GM19452 (cell line): ENCODE results near the gene NKD2.
"Not testable (repeated sequence)": the region's sequence is repeated elsewhere in the genome, so short reads cannot be mapped to it uniquely, and the experiment has no call there.

Experiments
- ATAC-seq: cut with Tn5 transposase; IDR thresholded peaks from one replicate; pipeline ENCODE4 v1.9.1; 2021; ENCODE audit not compliant: unreplicated experiment

NKD2 gene

DNA sequence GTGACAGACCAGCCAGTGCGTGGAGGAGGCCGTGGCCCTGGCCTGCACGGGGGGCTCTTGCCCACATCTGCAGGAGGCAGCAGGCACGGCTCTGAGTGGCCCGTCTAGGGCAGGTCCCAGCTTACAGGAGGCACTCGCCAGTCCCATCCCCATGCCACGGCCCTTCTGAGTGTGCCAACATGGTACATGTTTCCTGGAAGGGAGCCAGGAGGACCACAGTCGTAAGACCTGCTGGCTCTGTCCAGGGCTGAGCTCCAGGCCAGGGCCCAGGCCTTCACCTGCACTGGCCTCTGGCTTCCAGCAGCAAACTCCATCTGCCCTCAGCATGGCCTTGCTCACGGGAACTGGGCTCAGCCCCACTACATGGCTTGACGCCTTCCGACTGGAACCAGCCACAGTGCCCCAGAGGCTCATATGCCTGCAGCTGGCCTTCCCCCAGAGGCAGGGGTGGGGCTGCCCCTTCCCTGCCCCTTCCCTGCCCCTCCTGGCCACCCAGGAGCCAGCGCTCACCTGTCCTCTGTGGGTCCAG lies 3.8 kb downstream of the NKD2 start:
- no peak for ATAC-seq

DNA sequence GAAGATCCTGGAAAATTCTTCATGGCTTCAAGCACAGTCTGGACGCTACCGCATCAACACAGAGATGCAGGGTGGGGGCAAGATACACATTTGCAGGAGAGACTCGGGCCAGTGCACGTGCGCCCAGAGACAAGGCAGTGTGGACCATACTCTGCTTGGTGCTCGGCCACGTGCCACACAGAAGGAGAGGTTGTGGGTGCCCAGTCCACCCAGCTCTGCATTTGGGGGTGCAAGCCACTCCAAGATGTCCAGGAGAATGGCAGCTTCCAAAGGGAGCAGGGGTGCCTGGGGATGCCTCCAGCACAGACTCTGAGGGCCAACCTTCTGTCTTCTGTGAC lies 4.3 kb downstream of the NKD2 start:
- no peak for ATAC-seq

DNA sequence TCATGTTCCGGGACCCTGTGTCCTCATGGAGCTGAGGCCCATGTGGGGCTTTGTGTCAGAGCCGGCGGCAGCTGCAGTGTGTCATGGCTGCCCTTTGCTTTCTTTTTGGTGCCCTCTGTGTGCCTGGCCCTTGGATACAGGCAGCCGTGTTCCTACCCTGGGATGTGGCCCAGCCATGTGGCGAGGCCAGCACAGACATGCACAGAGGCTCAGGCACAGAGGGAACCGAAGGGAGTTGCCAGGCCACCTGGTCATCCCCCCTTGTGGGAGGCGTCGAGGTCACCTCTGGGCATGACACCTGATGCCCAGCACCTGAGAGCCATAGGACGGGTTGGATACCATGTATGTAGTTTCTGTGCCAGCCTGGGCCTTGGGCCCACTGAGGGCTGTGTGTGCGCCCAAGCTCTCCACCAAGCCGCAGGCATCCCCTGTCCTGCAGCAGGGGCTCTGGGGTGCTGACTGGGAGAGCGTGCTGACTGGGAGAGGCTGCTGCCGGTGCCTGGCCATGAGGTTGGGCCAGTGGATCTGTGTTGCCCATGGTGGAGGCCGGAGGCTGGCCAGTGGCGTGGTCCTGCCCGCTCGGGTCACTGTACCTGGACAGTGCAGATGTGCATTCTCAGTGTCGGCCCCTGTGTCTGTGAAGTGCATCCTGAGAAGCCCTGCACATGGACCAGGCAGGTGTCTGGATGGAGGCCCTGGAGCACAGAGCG lies 4.8 kb downstream of the NKD2 start:
- no peak for ATAC-seq

DNA sequence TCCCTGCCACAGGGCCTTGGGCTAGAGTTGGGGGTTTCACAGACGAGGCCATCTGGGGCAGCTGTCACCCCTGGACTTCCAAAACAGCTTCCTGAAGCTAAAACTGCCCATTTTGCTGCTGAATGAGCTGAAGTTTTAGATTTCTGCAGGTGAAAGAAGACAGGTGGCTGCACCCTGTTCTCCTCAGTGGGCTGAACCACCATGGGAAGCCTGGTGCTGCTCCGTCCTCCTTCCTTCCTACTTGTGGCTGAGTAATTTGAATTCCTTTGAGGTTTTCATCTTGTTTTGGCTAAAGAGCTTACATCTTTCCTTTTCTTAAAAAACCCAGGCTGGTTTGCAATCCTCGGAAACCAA lies 5.3 kb downstream of the NKD2 start:
- no peak for ATAC-seq

DNA sequence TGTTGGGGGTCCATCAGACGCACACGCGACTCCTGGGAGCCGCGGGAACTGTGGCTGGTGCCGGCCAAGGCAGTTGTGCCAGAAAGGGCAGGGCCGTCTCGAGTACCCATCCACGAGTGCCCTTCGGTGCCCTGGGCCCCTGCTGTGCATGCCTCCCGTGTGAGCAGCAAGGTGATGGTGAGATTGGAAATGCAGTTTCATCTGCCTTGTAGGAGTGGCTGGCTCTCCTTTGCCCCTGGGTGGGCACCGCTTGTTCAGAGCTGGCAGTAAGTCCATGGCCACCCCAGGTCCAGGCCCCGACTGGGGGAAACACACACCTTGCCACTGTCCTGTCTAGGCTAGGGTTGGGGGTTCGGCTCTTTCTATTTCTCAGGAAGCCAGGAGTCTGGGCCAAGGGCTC lies 5.7 kb downstream of the NKD2 start:
- no peak for ATAC-seq

DNA sequence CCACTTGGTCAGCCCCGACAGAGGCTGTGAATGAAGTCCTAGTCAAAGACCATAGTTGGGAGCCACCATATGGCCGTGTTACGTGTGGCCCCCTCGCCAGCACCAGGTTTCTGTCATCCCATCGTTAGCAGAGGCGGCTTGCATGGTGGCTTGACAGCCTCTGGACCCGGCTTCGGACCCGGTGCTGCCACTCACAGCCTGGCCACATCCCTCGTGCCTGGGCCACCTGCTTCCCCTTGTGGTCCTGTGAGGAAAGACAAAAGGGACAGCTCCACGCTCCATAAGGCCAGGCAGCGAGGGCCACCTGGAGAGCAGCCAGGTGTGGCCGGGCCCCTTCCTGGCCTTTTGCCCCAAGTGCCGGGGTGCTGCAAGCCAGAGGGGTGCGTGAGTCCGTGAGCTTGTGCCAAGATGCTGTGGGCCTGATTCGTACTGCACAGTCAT lies 6.2 kb downstream of the NKD2 start:
- no peak for ATAC-seq

DNA sequence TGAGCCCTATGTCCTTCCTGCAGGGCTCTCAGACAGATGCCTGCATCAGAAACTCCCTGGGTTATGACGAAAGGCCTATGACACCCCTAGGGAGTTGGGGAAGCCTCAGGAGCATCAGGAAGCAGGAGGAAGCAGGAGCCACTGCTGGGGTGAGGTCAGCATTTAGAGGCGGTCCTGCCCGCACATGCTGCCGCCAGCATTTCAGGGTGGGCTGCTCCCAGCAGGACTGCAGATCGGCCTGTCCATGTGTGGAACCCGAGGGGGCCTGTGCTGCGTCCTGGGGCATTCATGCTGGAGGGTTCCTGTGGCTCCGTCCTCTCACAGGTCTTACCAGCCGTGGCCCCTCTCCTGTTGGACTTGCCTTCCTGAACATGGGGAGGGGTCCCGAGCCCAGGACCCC lies 6.9 kb downstream of the NKD2 start:
- no peak for ATAC-seq

DNA sequence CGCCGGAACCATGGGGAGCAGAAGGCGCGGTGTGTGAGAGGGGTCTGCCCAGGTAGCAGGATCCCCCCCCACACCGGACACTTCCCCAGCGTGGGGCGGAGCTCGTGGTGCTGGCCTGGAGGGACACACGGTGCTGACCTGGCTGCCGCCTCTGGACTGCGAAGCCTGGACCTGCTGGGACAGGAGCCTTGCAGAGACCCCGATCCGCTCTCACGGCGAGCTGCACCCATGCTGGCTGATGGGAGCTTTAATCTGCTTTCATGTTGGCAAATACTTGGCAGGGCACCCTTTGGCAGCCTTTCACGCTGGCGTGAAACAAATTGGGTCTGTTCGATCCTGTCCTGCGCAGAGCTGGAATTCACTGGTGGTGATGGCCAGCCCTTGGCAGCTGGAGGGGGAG lies 7.4 kb downstream of the NKD2 start:
- ATAC-seq, result no peak

DNA sequence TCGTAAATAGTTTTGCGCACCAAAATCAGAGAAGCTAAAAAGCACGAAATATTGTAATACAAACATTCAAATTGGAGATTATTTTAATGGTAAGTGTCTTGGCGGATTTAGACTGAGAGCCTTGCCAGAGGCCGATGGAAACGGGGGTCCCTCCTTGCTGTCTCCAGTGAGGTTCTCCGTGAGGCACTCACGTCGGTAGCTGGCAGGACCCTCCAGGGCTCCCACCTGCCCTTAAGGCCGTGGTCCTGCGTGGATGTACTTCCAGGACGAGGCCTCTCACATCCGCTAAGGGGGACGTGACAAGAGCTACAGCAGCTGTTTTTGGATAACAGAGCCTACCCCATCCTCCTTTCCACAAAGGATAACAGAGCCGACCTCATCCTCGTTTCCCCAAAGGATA lies 7.9 kb downstream of the NKD2 start:
- no peak for ATAC-seq

DNA sequence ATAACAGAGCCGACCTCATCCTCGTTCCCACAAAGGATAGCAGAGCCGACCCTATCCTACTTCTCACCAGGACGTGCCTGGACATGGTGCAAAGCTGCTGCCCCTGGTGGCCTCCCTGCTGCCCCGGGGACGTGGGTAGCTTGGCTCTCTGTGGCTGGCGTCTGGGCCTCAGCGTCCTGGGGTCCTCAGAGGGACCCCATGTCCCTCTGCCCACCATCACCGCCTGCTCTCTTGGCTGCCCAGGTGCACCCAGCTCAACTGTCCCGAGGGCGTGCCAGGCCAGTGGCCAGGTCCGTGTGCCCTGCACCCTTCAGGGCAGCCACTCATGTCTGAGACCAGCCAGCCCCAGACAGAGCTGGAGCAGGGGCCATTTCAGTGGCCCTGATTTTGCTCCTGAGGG lies 8.5 kb downstream of the NKD2 start:
- ATAC-seq, result no peak

DNA sequence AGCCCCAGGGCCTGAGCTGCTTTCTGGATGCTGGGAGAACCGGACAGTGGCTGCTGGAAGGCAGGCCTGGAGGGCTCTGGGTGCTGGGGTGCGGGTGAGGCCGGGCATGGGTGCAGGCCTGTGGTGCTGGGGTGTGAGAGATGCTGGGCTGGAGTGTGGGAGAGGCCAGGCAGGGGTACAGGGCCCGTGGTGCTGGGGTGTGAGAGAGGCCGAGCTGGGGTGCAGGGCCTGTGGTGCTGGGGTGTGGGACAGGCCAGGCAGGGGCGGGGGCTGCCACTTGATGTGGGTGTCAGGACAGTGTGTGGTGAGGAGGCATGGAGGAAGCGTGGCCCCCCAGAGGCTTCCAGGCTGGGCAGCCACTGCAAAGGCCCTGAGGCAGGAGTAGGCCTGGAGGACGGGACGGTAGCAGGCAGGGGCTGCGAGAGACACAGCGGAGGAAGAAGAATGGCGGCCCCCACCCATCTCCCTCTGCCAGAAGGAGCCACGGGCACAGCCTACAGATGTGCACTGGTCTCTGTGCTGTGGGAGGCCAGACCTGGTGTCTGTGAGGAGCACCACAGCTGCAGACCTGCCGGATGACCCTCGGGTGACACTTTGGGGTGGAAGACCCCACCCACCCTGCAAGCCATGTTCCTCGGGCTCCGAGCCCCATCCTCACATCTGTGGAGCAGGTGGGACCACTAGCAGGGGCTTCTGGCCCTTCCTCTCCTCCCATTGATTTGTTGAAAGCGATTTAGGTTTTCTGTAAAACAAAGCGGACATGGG lies 9.3 kb downstream of the NKD2 start:
- ATAC-seq, result no peak

DNA sequence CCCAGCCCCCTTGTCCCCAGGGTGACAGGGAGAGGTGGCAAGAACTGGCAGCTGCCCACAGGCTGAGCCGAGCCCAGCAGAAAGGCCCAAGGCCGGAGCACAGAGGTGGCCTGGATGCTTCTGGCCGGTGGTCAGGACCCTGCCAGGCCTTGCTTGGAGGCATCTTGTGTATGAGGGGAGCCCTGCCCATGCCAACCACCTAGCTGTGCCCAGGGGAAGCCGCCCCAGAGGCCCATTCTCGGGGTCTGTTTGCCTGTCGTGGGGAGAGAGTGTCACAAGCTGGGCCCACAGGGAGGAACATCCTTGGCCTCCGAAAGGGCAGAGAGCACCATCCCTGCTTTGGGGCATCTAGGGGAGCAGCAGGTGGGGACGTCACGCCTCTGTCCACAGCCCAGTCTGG lies 10.0 kb downstream of the NKD2 start:
- no peak for ATAC-seq

DNA sequence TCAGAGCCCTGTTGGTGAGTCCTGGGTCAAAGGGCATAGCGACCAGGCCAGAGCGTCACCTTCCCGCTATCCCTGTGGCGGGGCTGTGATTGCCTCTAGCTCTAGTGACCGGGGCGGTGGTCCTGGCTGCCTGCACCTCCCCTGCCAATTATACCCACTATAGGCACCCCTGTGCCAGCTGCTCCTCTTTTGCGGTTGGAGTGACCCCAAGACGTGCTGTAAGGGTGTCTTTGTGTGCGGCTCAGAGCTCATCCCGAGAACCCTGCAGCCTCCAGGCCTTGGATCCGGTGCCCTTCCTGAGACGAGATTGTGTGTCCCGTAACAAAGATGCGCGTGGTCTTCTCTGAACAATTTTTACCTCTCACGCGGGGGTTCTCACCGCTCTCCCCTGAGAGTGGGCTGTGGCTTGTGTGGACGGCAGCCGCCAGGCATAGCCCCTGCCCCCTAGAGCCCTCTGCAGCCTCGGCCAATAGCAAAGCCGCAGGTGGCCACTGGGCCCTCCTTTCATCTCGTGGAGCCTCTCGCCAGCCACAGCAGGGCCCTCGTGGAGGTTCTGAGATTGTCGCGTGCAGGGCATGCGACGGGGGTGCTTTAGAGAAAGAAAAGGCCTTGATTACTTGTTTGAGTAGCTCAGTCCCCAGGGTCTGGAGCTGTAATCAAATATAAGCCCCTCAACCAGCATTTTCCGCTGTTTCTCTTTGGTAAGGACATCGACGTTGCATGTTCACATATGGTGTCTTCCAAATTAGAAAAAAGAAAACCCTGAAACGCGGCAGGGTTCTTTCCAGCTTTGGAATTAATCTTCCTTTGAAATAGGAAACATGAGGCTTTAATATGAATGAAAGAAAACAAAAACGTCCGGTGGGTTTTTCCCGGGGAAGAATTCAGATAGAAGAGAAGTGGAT lies 10.7 kb downstream of the NKD2 start:
- no peak for ATAC-seq

DNA sequence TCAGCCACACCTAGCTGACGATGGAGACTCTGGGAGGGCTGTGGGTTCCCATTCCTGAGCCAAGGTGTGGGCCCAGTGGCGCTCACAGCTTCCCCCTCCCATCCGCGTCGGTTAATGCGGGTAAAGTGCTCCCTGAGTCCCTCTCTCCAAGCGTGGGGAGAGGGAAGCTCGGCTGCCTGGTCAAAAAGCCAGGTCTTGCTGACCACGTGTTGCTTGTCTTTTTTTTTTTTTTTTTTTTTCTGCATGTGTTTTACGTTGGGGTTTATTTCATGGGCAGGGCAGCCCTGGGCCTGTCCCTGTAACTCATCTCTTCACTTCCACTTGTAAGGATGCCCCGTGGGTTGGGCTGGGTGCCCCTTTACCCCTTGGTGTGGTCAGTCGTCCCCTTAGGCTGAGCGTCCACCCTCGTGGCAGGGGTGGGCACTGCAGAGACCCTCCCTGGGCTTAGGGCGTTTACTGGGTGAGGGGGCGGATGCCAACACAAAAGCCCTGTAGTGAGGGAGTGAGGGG lies 11.9 kb downstream of the NKD2 start:
- ATAC-seq, result no peak

DNA sequence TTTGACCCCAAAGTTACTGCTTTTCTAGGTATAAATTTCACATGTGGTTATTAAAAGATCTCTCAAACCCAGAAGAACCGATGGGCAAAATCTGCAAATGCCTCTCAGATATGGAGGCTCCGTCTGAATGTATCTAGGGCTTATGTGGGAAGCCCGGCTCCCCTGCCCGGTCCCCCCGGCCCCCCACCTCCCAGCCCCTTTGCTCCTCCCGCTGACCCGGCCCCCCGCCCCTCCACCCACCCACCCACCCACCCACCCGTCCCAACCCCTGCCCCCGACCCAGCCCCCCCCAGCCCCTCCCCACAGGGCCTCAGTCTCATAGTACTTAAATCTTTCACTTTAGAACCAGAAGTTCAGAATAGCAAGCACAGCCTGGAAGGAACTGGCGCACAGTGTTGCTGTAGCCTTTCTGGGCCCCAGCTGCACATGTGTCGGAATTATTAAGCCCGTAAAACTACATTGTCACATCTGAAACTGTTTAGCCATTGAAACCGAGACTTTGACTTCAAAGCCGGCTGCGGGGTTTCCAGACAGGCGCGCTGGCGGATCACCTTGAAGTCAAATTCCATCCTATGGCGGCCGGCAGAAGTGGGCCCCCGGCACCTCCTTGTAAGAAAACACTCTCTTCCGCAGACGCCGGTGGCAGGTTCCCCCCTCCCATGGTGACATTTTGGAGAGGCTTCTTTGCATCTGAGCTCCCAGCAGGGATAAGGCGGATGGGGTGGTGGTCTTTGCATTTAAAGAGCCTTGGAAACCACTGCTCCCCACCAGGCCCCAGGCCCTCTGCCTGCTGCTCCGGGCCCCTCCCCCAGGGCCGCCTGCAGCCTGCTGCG lies 12.8 kb downstream of the NKD2 start:
- ATAC-seq, result no peak

DNA sequence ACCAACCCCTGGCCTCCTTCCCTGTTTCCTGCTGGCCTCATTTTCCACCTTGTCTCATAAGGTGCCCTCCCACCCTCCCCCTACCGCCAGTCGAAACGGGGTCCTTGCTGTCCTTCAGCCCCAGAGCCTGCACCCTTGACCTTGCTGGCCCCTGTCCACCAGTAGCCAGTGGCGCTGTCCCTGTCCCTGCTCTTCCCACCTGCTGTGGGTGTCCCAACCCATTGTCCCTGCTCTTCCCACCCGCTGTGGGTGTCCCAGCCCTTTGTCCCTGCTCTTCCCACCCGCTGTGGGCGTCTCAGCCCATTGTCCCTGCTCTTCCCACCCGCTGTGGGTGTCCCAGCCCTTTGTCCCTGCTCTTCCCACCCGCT lies 13.4 kb downstream of the NKD2 start:
- not testable (repeated sequence) for ATAC-seq

DNA sequence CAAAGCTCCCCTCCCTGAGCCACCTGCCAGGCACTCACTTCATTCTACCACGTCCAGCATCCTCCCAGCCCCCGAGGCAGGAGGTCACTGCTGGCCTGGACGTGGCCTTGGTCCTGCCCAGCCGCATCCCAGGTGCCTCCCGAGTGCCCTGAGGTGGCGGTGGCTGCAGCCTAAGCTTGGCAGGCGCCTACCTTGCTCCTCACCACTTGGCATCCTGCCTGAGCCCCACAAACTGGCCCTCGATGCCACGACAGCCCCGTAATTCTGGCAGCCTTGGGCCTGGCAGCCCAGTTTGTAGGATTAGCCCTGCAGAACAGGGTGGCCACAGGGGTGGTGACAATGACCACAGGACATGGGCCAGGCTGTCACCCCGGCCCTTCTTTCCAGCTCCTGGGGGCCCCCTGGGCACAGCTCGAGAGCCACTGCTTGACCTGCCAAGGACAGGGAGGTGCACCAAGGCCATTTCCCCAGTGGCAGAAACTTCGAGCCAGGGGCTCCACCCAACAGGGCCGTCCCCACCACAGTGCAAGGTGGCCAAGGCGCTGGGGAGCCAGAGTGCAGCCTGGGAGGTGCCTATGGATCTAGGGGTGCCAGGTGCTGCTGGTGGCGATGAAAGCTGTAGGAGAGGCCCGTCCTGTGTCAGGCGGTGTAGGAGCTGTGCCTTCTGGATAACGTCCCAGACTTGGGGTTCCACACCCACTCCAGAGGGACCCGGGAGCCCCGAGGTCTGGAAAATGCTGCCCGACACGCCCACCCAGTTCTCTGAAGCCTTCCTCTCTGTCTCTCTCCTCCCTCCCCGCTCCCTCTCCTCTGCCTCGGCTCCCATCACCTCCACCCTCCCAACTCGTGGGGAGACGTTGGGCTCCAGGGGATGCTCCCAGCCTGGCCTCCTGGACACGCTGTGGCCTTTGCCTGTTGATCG lies 18.4 kb downstream of the NKD2 start:
- no peak for ATAC-seq

DNA sequence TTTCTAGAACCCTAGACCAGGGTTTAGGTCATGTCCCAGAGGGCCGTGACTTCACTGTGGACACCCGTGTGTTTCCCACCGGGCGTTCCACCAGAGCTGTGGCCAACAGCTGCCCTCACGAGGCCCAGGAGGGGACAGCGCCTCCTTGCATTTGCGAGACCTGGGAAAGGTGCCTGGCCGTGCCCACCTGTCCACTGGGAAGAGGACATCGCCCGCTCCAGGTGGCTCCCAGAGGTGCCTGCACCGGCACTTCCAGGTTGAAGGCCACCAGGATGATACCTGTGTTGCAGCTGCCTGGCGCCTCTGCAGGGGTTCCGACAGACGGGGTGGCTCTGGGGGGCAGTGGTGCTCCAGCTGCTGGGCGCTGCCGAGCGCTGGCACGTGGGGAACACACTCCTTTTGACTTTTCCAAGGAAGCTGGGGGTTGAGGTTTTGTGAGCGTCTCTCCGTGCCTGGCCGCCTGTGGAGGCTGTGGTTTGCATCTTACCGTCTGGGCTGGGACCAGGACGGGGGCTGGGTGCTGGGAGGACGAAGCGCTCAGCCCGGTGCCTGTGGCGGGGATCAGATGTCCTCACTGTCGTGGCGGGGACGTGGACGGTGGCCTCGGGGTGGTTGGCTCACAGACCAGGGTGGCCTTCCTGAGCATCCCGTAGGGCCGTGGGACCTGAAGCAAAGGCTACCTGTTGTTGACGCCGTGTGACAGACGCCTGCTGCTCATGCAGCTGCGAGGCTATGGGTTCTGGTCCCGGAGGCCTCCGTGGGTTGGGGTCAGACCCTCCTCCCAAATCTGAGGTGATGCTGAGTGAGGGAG lies 19.2 kb downstream of the NKD2 start:
- no peak for ATAC-seq
